GM12872 (cell line): ENCODE data around the gene ACSS1.

ENCODE experiments used
- CTCF ChIP-seq: IDR thresholded peaks from 3 replicates; pipeline ENCODE4 v1.5.1; 2011; ENCODE audit warnings: low read depth, mild to moderate bottlenecking, low read length, moderate library complexity; ENCODE audit not compliant: insufficient read depth

The ACSS1 gene

GRCh38 chr20:25035921-25036320 lies 22.0 kb downstream of the ACSS1 start:
- no peak for TF ChIP-seq CTCF

- TF ChIP-seq CTCF: no peak
Measured at GRCh38 chr20:25033924-25034300, 24.0 kb downstream of the ACSS1 start.

GRCh38 chr20:25033265-25033923 lies 24.5 kb downstream of the ACSS1 start:
- no peak for TF ChIP-seq CTCF

GRCh38 chr20:25032478-25033264 lies 25.3 kb downstream of the ACSS1 start:
- TF ChIP-seq CTCF: no peak

GRCh38 chr20:25032065-25032477 lies 25.9 kb downstream of the ACSS1 start:
- TF ChIP-seq CTCF: no peak

- TF ChIP-seq CTCF: no peak
Measured at GRCh38 chr20:25031241-25031640, 26.7 kb downstream of the ACSS1 start.

- no peak for TF ChIP-seq CTCF
Measured at GRCh38 chr20:25030649-25031207, 27.2 kb downstream of the ACSS1 start.
